Measurements from ENCODE around the gene TOM1. TPM values are rescaled to one million over a fixed set of nuclear protein-coding genes. Genes with fewer than 3 reads are reported as not detected.

Gene TOM1
- total and polyA plus RNA-seq, 4 donors, result 17.9 to 53.0 (median 50.5) TPM

- 93% methylated on average over 7 of the region's 7 CpGs for WGBS
- no peaks in the 10 kb centered on the region for H3K9me3 ChIP-seq (ENCODE audit: control insufficient read depth in 4 of 4, low read length in 3 of 4)
- DNase-seq (ENCODE audit: low spot score), result no peak
- H3K36me3 ChIP-seq (ENCODE audit: control insufficient read depth in 4 of 4, insufficient read depth in 3 of 4, low read depth in 1 of 4, low read length in 3 of 4), result peaks cover 23 to 62% (median 44%) of the 10 kb centered on the region in 4 donors
- H3K27ac ChIP-seq (ENCODE audit: low read depth in 1 of 2, low read length in 2 of 2), result no peak overlapping the region
- no peak overlapping the region for H3K4me3 ChIP-seq (ENCODE audit: low read depth in 1 of 3, low read length in 3 of 3)
- peaks cover 8 to 29% (median 21%) of the 10 kb centered on the region in 4 donors for H3K4me1 ChIP-seq (ENCODE audit: control insufficient read depth in 4 of 4, insufficient read depth in 4 of 4, low read length in 3 of 4)
- H3K27me3 ChIP-seq (ENCODE audit: control insufficient read depth in 4 of 4, insufficient read depth in 4 of 4, low read length in 3 of 4), result no peaks in the 10 kb centered on the region
- H3K9ac ChIP-seq (ENCODE audit: low read depth in 1 of 2, low read length in 2 of 2), result no peak overlapping the region
- TF ChIP-seq YY1 (IDR thresholded peaks at IDR 0.05) (no peak), CTCF (IDR thresholded peaks at IDR 0.05; ENCODE audit: low read depth, low read length, missing input control) (no peak), RAD21 (IDR thresholded peaks at IDR 0.05) (no peak)
Observed at GRCh38 chr22:35333220-35333619, 33.5 kb downstream of the TOM1 start.

DNA sequence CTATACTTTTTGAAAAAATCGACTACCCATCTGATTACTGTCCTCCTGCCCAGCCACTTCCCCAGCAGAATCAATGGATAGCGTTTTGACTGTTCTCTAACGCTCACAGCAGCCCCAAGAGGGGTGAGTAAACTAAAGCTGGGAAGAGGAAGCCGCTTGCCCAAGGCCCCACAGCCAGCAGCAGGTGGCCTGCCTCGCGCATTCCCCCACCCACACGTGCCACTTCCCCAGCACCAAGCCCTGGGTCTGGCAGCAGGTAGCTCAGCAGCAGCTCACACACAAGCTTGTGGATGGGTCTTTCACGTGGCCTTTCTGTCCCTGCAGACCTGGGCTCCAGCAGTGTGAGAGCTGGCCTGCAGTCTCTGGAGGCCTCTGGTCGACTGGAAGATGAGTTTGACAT, 34.3 kb downstream of the TOM1 start:
- no peak for DNase-seq (ENCODE audit: low spot score)
- Histone ChIP-seq H3K4me1 (ENCODE audit: control insufficient read depth in 4 of 4, insufficient read depth in 4 of 4, low read length in 3 of 4) (peaks cover 6 to 22% (median 16%) of the 10 kb centered on the region in 4 donors), H3K4me3 (ENCODE audit: low read depth in 1 of 3, low read length in 3 of 3) (no peak overlapping the region), H3K9ac (ENCODE audit: low read depth in 1 of 2, low read length in 2 of 2) (no peak overlapping the region), H3K27ac (ENCODE audit: low read depth in 1 of 2, low read length in 2 of 2) (no peak overlapping the region), H3K36me3 (ENCODE audit: control insufficient read depth in 4 of 4, insufficient read depth in 3 of 4, low read depth in 1 of 4, low read length in 3 of 4) (peaks cover 23 to 68% (median 48%) of the 10 kb centered on the region in 4 donors), H3K9me3 (ENCODE audit: control insufficient read depth in 4 of 4, low read length in 3 of 4) (no peaks in the 10 kb centered on the region), H3K27me3 (ENCODE audit: control insufficient read depth in 4 of 4, insufficient read depth in 4 of 4, low read length in 3 of 4) (no peaks in the 10 kb centered on the region)
- no peak for TF ChIP-seq RAD21 (IDR thresholded peaks at IDR 0.05)
- TF ChIP-seq YY1 (IDR thresholded peaks at IDR 0.05), result no peak
- no peak for TF ChIP-seq FOXA1 (IDR thresholded peaks at IDR 0.05)
- TF ChIP-seq CTCF (IDR thresholded peaks at IDR 0.05; ENCODE audit: low read depth, low read length, missing input control), result no peak
- TF ChIP-seq NR2F2 (IDR thresholded peaks at IDR 0.05), result no peak
- TF ChIP-seq REST (IDR thresholded peaks at IDR 0.05), result no peak
- no peak for TF ChIP-seq TAF1 (conservative IDR thresholded peaks at IDR 0.05)
- TF ChIP-seq EGR1 (IDR thresholded peaks at IDR 0.05; ENCODE audit: low read depth in 2 of 2), result no peak
- no peak for TF ChIP-seq FOXA2 (IDR thresholded peaks at IDR 0.05)
- no peak for TF ChIP-seq HNF4G (IDR thresholded peaks at IDR 0.05)
- TF ChIP-seq MAX (IDR thresholded peaks at IDR 0.05), result no peak
- no peak for TF ChIP-seq JUND (IDR thresholded peaks at IDR 0.05)
- TF ChIP-seq RXRA (IDR thresholded peaks at IDR 0.05), result no peak
- TF ChIP-seq, protein P1, sequence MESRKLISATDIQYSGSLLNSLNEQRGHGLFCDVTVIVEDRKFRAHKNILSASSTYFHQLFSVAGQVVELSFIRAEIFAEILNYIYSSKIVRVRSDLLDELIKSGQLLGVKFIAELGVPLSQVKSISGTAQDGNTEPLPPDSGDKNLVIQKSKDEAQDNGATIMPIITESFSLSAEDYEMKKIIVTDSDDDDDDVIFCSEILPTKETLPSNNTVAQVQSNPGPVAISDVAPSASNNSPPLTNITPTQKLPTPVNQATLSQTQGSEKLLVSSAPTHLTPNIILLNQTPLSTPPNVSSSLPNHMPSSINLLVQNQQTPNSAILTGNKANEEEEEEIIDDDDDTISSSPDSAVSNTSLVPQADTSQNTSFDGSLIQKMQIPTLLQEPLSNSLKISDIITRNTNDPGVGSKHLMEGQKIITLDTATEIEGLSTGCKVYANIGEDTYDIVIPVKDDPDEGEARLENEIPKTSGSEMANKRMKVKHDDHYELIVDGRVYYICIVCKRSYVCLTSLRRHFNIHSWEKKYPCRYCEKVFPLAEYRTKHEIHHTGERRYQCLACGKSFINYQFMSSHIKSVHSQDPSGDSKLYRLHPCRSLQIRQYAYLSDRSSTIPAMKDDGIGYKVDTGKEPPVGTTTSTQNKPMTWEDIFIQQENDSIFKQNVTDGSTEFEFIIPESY (IDR thresholded peaks at IDR 0.05), result no peak
- WGBS, result 74% methylated on average over 9 of the region's 9 CpGs

Measured in liver (tissue), 9 donors.